Astrocyte (in vitro differentiated cells and primary cell): ENCODE data around the gene CDC25C. TPM values are rescaled to one million over a fixed set of nuclear protein-coding genes. Genes with fewer than 3 reads are reported as not detected.

Experiments used
- DNase-seq: peaks from one replicate; pipeline ENCODE4 v3.0.0-alpha.2; 2010; ENCODE audit warnings: low read depth
- FAIRE-seq: peaks from 2 replicates; lab custom pipeline; 2011; peaks lifted over from hg19 to GRCh38; lab: Jason Lieb, UNC
- H2AFZ ChIP-seq: 2 replicates; pipeline ENCODE4 v1.6.0; 2012; ENCODE audit warnings: low read depth, low read length, inconsistent platforms
- H3K27ac ChIP-seq: 2 replicates; pipeline ENCODE4 v1.5.1; 2011; ENCODE audit warnings: low read depth, low read length, inconsistent platforms
- H3K27me3 ChIP-seq: 2 replicates; pipeline ENCODE4 v1.6.0; 2011; ENCODE audit warnings: low read length, inconsistent platforms; ENCODE audit not compliant: insufficient read depth
- H3K36me3 ChIP-seq: 2 replicates; pipeline ENCODE4 v1.5.1; 2011; ENCODE audit warnings: low read length, inconsistent platforms; ENCODE audit not compliant: insufficient read depth
- H3K4me1 ChIP-seq: 2 replicates; pipeline ENCODE4 v1.5.1; 2011; ENCODE audit warnings: low read length, inconsistent platforms; ENCODE audit not compliant: insufficient read depth
- H3K4me2 ChIP-seq: 2 replicates; pipeline ENCODE4 v1.6.0; 2012; ENCODE audit warnings: low read length, inconsistent platforms
- H3K4me3 ChIP-seq: 2 replicates; pipeline ENCODE4 v1.5.1; 2011; ENCODE audit warnings: low read depth, mild to moderate bottlenecking, low read length, inconsistent platforms; ENCODE audit not compliant: insufficient read depth
- H3K79me2 ChIP-seq: 2 replicates; pipeline ENCODE4 v1.6.0; 2012; ENCODE audit warnings: mild to moderate bottlenecking, low read length, inconsistent platforms; ENCODE audit not compliant: insufficient read depth
- H3K9ac ChIP-seq: 2 replicates; pipeline ENCODE4 v1.6.0; 2012; ENCODE audit warnings: mild to moderate bottlenecking, low read length, inconsistent platforms
- H3K9me3 ChIP-seq: 2 replicates; pipeline ENCODE4 v1.5.1; 2012; ENCODE audit warnings: low read depth, mild to moderate bottlenecking, low read length, inconsistent platforms; ENCODE audit not compliant: insufficient read depth
- H4K20me1 ChIP-seq: 2 replicates; pipeline ENCODE4 v1.6.0; 2012; ENCODE audit warnings: low read length, inconsistent platforms; ENCODE audit not compliant: insufficient read depth
- H3K27ac Mint-ChIP-seq: one replicate; pipeline ENCODE4 v1.8.0; 2021; ENCODE audit warnings: mild to moderate bottlenecking, mixed read lengths; ENCODE audit not compliant: unreplicated experiment
- H3K27me3 Mint-ChIP-seq: one replicate; pipeline ENCODE4 v1.8.0; 2021; ENCODE audit warnings: low read depth, mixed read lengths; ENCODE audit not compliant: unreplicated experiment
- H3K36me3 Mint-ChIP-seq: one replicate; pipeline ENCODE4 v1.8.0; 2021; ENCODE audit warnings: low read depth, mixed read lengths; ENCODE audit not compliant: unreplicated experiment
- H3K4me1 Mint-ChIP-seq: one replicate; pipeline ENCODE4 v1.8.0; 2021; ENCODE audit warnings: low read depth, mixed read lengths; ENCODE audit not compliant: unreplicated experiment
- H3K4me3 Mint-ChIP-seq: one replicate; pipeline ENCODE4 v1.8.0; 2021; ENCODE audit warnings: mild to moderate bottlenecking, moderate library complexity, mixed read lengths; ENCODE audit not compliant: unreplicated experiment
- H3K9me3 Mint-ChIP-seq: one replicate; pipeline ENCODE4 v1.8.0; 2021; ENCODE audit warnings: mild to moderate bottlenecking, mixed read lengths; ENCODE audit not compliant: unreplicated experiment
- EZH2 ChIP-seq: IDR thresholded peaks from 2 replicates; pipeline ENCODE4 v1.6.1; 2012; ENCODE audit warnings: mild to moderate bottlenecking, low read length, inconsistent platforms; ENCODE audit not compliant: insufficient read depth
- total RNA-seq: library from RNA; stranded (reverse); gene quantifications from 2 replicates; pipeline ENCODE4 v1.2.1, GENCODE V29; 2021
- TF ChIP-seq, protein P1 (sequence below): IDR thresholded peaks from 2 replicates; pipeline ENCODE4 v1.5.1; 2011; ENCODE audit warnings: low read depth, mild to moderate bottlenecking, inconsistent platforms, low read length, moderate library complexity; ENCODE audit not compliant: insufficient read depth

The CDC25C gene
- total RNA-seq, 1 donor from 2014 or later = 1.6 TPM

GRCh38 chr5:138354926-138355378, 23.3 kb upstream of the CDC25C start:
- Histone ChIP-seq H3K4me3 (peak overlapping the region; percentile 85), H3K4me1 (peaks cover 29% of the 10 kb centered on the region), H3K27ac (no peak overlapping the region), H4K20me1 (peaks cover 51% of the 10 kb centered on the region), H2AFZ (no peak overlapping the region), H3K79me2 (peaks cover 68% of the 10 kb centered on the region), H3K9me3 (peaks cover 4% of the 10 kb centered on the region), H3K4me2 (peak overlapping the region; percentile 92), H3K9ac (peak overlapping the region; percentile 97), H3K27me3 (no peaks in the 10 kb centered on the region), H3K36me3 (no peaks in the 10 kb centered on the region)
- Mint-ChIP-seq H3K27me3 (no peaks in the 10 kb centered on the region), H3K9me3 (peaks cover 2% of the 10 kb centered on the region), H3K4me3 (peak overlapping the region; percentile 100), H3K4me1 (peaks cover 15% of the 10 kb centered on the region), H3K27ac (no peak overlapping the region), H3K36me3 (peaks cover 15% of the 10 kb centered on the region)
- TF ChIP-seq, protein P1, sequence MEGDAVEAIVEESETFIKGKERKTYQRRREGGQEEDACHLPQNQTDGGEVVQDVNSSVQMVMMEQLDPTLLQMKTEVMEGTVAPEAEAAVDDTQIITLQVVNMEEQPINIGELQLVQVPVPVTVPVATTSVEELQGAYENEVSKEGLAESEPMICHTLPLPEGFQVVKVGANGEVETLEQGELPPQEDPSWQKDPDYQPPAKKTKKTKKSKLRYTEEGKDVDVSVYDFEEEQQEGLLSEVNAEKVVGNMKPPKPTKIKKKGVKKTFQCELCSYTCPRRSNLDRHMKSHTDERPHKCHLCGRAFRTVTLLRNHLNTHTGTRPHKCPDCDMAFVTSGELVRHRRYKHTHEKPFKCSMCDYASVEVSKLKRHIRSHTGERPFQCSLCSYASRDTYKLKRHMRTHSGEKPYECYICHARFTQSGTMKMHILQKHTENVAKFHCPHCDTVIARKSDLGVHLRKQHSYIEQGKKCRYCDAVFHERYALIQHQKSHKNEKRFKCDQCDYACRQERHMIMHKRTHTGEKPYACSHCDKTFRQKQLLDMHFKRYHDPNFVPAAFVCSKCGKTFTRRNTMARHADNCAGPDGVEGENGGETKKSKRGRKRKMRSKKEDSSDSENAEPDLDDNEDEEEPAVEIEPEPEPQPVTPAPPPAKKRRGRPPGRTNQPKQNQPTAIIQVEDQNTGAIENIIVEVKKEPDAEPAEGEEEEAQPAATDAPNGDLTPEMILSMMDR = peak; percentile 11
- no peak for TF ChIP-seq EZH2
- FAIRE-seq = no peak
- peak; percentile 82 for DNase-seq

GRCh38 chr5:138354387-138354786, 22.8 kb upstream of the CDC25C start:
- Histone ChIP-seq H2AFZ (no peak overlapping the region), H3K79me2 (peaks cover 63% of the 10 kb centered on the region), H3K9me3 (peaks cover 4% of the 10 kb centered on the region), H3K4me3 (peak overlapping the region; percentile 85), H3K27ac (no peak overlapping the region), H3K27me3 (no peaks in the 10 kb centered on the region), H3K4me1 (peaks cover 29% of the 10 kb centered on the region), H3K9ac (peak overlapping the region; percentile 97), H4K20me1 (peaks cover 45% of the 10 kb centered on the region), H3K36me3 (no peaks in the 10 kb centered on the region), H3K4me2 (peak overlapping the region; percentile 92)
- Mint-ChIP-seq H3K4me1 (peaks cover 20% of the 10 kb centered on the region), H3K27ac (peak overlapping the region; percentile 92), H3K36me3 (peaks cover 19% of the 10 kb centered on the region), H3K9me3 (peaks cover 2% of the 10 kb centered on the region), H3K27me3 (no peaks in the 10 kb centered on the region), H3K4me3 (peak overlapping the region; percentile 100)
- DNase-seq (no peak), FAIRE-seq (no peak)
- no peak for TF ChIP-seq EZH2
- TF ChIP-seq, protein P1 = no peak

DNA sequence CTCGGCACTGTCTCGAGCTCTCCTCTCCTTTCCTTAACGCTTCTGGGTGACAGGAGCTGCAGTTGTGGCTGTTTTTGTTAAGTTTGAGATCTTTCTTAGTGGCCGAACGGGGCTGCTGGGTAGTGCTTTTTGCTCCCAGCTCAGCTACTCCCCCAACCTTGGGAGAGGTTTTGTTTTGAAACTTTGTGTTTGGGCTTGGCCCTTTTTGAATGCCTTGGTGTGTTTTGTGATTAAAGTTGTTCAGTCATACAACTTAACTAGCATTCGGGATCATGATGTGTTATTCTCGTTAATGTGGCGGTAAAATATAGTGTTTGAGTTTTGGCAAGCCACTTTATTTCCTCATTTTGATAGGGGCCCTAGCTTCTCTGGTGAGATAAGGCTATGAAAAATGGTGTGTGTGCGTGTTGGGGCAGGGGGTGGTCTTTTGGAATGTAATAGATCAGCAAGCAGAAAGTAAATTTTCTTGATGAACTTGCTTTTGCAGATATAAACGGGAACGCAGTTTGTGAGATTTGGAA, 22.0 kb upstream of the CDC25C start:
- FAIRE-seq (no peak), DNase-seq (peak; percentile 34)
- Histone ChIP-seq H3K36me3 (no peaks in the 10 kb centered on the region), H2AFZ (peak overlapping the region; percentile 71), H4K20me1 (peaks cover 48% of the 10 kb centered on the region), H3K4me1 (peaks cover 29% of the 10 kb centered on the region), H3K4me2 (peak overlapping the region; percentile 92), H3K4me3 (peak overlapping the region; percentile 85), H3K27ac (peak overlapping the region; percentile 83), H3K9me3 (peaks cover 4% of the 10 kb centered on the region), H3K27me3 (no peaks in the 10 kb centered on the region), H3K9ac (peak overlapping the region; percentile 97), H3K79me2 (peaks cover 59% of the 10 kb centered on the region)
- peaks cover 22% of the 10 kb centered on the region for H3K36me3 Mint-ChIP-seq
- H3K4me3 Mint-ChIP-seq = peak overlapping the region; percentile 100
- peaks cover 23% of the 10 kb centered on the region for H3K4me1 Mint-ChIP-seq
- peak overlapping the region; percentile 92 for H3K27ac Mint-ChIP-seq
- H3K9me3 Mint-ChIP-seq = peaks cover 2% of the 10 kb centered on the region
- no peak for TF ChIP-seq EZH2
- TF ChIP-seq, protein P1 = no peak
- no peaks in the 10 kb centered on the region for H3K27me3 Mint-ChIP-seq
